Kidney epithelial cell (primary cell): Measurements from ENCODE around the gene PITRM1. TPM values are rescaled to one million over a fixed set of nuclear protein-coding genes. Genes with fewer than 3 reads are reported as not detected.

Experiments
- DNase-seq: peaks from one replicate; pipeline ENCODE4 v3.0.0-alpha.2; 2010; ENCODE audit warnings: low read depth
- H3K27me3 ChIP-seq: 2 replicates; pipeline ENCODE4 v1.6.0; 2011; ENCODE audit warnings: low read length; ENCODE audit not compliant: control insufficient read depth, insufficient read depth
- H3K36me3 ChIP-seq: 2 replicates; pipeline ENCODE4 v1.5.1; 2011; ENCODE audit warnings: low read length; ENCODE audit not compliant: control insufficient read depth, insufficient read depth
- H3K4me3 ChIP-seq: 2 replicates; pipeline ENCODE4 v1.5.1; 2011; ENCODE audit warnings: low read depth, mild to moderate bottlenecking, control low read depth, low read length
- CTCF ChIP-seq: IDR thresholded peaks from 2 replicates; pipeline ENCODE4 v1.5.1; 2011; ENCODE audit warnings: mild to moderate bottlenecking, moderate library complexity, low read length, control low read depth, inconsistent platforms; ENCODE audit not compliant: insufficient read depth, poor library complexity, severe bottlenecking
- total RNA-seq: library from RNA; depleted of rRNA; stranded (reverse); fragments of >200 nt; gene quantifications from 2 replicates; pipeline ENCODE4 v1.2.3, GENCODE V29; 2015

The PITRM1 gene
- total RNA-seq, 1 donor from 2014 or later: 74.1 TPM

GRCh38 chr10:3141351-3142005 is 31.1 kb downstream of the PITRM1 start:
- peaks cover 9% of the 10 kb centered on the region for H3K36me3 ChIP-seq
- no peak for TF ChIP-seq CTCF
- DNase-seq: no peak

GRCh38 chr10:3140280-3140679 is 32.3 kb downstream of the PITRM1 start:
- peaks cover 11% of the 10 kb centered on the region for H3K36me3 ChIP-seq
- DNase-seq: no peak
- TF ChIP-seq CTCF: no peak

More at GRCh38 chr10:3141351-3142005, 31.1 kb downstream of the PITRM1 start:
- Histone ChIP-seq H3K27me3 (no peaks in the 10 kb centered on the region), H3K4me3 (no peak overlapping the region)

GRCh38 chr10:3139216-3139910 is 33.2 kb downstream of the PITRM1 start:
- Histone ChIP-seq H3K36me3 (peaks cover 12% of the 10 kb centered on the region), H3K27me3 (no peaks in the 10 kb centered on the region), H3K4me3 (no peak overlapping the region)
- DNase-seq: no peak
- TF ChIP-seq CTCF: no peak

More at GRCh38 chr10:3140280-3140679, 32.3 kb downstream of the PITRM1 start:
- no peak overlapping the region for H3K4me3 ChIP-seq
- no peaks in the 10 kb centered on the region for H3K27me3 ChIP-seq

GRCh38 chr10:3137958-3138726 is 34.4 kb downstream of the PITRM1 start:
- no peak for DNase-seq
- H3K4me3 ChIP-seq: no peak overlapping the region
- H3K27me3 ChIP-seq: no peaks in the 10 kb centered on the region
- H3K36me3 ChIP-seq: peaks cover 12% of the 10 kb centered on the region
- TF ChIP-seq CTCF: no peak

- DNase-seq: no peak
- Histone ChIP-seq H3K27me3 (no peaks in the 10 kb centered on the region), H3K36me3 (peaks cover 12% of the 10 kb centered on the region), H3K4me3 (no peak overlapping the region)
- no peak for TF ChIP-seq CTCF
Measured at GRCh38 chr10:3136763-3137611, 35.6 kb downstream of the PITRM1 start.
